ENCODE data around the gene SUN2.
A peak's percentile ranks its signal among the peaks of the same experiment; 100 is the strongest.

SUN2 gene

DNA sequence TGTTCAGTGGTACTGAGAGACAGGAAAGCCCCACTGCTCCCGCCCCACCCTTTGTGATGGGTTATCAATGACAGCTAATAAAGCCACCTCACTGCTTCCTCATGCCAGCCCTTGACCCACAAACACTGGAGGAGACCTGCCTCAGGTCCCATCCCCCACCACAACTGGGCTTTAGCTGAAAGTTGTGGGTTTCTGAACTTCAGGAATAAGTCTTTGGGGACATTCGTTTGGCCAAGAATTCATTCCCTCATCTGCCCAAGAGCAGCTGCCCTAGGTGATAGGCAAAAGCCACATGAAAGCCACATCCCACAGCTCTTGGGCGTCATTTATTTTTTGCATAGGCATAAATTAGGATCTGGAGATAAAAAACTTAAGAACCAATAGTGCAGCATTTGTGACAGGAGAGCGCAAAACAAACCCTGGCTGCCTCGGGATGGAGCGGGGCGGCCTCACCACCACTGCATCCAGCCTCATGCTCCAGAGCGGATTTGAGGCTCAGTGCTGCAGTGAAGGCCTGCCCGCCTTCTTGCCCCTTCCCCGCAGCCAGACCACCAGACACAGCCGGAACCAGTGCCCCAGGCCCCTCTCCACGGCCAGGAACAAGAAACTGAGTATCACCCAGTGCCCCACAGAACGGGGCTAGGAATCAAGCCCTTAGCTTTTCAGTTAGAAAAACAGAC is 21.2 kb downstream of the SUN2 start:
- DNase-seq: peak; percentile 28

DNA sequence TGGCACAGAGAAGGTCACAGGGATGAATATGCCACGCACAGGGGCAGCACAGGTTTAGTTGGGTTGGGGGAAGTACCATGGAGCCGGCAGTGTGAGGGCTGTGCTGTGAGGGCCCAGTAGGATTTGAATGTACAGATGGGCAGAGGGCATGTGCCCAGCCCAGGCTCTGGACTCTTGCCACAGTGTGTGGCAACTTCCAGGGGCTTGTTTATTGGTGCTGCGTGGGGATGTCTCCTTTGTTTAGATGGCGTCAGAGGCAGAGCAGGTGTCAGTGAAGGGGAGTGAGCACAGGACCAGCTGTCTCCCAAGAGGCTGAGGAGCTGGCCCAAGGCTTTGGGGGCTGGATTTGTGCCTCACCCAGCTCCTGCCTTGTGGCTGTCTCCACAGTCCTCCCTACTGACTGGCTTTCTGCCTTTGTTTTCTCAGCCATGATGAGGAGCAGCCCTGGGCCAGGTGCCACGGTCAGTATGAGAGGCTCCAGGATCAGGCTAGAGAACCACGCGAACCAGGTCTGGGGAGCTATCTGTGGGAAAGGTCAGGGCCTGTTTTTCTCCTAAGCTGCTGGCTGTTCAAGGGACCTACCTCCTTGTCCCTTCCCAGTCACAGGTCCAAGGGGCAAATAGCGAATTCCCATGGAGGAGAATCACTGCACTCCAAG is 21.9 kb downstream of the SUN2 start:
- no peak for DNase-seq

- DNase-seq: peak; percentile 63
Observed at GRCh38 chr22:38733329-38733723, 22.5 kb downstream of the SUN2 start.

DNA sequence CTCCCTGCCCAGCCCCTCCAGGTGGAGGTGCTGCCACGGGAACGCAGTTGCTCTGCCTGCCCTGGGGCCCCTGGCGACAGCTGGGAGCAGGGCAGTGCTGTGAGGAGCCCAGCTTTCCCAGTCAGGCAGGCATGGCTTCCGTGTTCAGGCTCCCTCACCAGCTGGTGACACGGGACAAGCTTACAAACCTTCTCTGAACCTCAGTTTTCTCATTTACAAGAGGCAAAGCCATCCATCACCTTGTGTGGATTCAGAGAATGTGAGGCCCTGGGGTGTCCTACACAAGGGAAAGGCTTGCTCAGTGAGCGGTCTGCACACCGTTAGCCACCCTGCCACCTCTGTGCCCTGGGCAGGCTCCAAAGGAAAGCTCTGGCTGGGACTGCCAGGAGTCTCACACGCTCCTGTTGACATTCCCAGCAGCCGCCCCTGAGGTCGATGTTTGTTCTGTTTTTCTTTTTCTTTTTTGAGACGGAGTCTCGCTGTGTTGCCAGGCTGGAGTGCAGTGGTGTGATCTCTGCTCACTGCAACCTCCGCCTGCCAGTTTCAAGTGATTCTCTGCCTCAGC is 23.5 kb downstream of the SUN2 start:
- no peak for DNase-seq

DNA sequence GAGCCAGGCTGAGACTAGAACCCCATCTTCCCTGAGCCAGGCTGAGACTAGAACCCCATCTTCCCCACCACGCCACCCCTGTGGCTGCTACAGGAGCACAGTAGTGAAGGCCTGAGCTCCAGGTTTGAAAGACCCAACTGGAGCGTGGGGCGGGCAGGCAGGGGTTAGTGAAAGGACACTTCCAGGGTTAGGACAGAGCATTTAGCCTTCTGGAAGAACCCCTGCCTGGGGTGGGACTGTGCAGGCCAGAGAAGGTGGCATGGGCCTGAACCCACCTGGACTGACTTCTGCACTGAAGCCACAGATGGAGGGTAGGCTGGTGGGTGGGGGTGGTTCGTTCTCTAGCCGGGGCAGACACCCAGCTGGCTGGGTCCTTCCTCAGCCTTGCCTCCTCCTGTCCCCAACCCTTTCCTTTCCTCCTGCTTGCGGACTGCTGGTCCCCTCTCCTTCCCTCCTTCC is 24.1 kb downstream of the SUN2 start:
- no peak for DNase-seq

- DNase-seq: no peak
Observed at GRCh38 chr22:38730411-38730871, 25.4 kb downstream of the SUN2 start.

DNA sequence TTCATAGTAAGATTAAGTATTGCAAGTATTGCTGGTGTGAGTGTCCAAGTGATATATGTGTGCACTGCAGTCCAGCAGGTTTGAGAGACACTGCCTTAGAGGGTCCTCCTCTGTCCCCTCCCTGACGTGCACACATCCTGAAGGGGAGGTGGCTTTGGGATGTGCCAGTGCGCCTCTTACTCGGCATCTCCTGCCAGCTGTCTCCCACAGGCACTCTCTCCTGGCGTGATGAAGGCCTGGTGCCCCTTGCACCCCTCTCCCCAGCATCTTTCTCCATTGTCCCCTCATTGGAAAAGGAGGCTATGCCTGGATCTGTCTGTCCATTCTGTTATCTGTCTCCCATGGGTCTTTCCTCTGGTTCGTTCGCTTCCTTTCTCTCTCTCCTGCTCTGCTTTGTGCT is 25.9 kb downstream of the SUN2 start:
- DNase-seq: no peak

DNA sequence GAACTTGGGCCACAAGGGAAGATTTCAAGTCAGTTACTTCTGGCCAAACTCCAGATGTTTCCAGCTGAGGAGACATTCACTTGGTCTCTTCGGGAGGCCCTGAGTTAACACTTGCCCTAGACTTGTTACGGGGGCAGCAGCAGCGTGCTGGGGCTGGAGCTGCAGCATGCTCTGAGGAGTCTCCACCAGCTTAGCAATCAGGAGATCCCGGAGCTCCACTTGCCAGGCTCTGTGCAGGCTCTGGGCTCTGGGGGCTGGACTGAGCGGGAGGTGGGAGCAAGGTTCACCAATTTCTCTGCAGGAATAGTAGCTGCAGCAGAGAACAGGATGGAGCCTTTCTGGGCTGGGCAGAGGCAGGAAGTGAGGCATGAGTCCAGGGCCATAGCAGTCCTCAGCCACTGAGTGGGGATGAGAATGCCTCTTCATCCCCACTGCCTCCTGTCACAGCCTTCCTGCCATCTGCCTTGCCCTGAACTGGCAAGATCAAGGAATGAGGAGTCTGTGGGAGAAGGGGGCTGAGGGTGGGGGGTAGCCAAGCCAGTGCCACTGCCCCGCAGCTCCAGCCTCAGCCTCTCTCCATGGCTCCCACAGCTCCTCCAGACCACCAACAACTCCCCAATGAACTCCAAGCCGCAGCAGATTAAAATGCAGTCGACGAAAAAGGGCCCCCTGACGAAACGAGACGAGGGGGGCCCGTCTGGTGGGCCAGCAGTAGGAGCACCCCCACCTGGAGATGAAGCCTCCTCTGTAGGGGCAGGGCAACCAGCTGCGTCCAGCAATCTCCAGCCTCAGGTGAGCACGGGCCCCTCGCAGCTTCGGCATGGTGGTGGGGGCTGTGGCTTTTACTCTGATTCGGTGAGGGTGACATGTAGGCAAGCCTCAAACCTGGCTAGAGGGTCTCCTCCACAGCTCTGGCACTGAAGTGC is 26.7 kb downstream of the SUN2 start:
- no peak for DNase-seq

DNA sequence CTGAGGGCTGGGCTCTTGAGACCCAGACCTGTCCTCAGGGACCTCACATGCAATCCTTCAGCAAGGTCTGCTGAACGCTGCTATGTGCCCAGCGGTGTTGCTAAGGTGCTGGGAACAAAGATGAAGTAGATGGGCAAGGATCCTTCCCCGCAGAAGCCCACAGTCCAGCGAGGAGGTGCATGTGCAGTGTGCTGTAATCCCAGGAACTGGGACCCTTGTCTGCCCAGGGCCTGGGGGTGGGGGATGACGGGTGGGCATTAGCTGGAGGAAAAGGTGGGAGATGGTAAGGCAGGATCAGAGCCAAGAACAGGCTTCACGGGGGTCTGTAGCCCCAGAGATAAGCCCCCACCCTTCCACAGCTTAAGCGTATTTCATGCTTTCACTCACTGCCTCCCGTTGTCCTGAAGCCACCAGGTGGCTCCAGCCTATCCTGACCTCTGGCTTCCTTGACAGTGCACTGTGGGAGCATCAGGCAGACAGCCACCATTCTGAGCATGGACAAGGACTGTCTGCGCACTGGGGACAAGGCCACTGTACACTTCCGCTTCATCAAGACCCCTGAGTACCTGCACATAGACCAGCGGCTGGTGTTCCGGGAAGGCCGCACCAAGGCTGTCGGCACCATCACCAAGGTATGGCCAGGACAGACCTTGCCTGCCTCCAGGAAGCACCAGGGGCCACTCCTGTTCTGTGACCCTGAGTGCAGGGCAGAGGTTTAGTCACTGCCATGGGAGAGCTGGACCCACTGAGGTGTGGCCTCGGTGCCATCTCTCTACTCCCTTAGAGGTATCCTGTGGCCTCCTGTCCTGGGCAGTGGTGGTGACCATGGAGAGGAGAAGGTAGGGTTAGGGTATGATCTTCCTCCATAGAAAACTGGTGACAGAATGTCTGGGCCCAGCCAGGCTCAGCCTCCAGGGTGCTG is 28.0 kb downstream of the SUN2 start:
- no peak for DNase-seq

- DNase-seq: no peak
Observed at GRCh38 chr22:38727123-38727522, 28.7 kb downstream of the SUN2 start.

DNA sequence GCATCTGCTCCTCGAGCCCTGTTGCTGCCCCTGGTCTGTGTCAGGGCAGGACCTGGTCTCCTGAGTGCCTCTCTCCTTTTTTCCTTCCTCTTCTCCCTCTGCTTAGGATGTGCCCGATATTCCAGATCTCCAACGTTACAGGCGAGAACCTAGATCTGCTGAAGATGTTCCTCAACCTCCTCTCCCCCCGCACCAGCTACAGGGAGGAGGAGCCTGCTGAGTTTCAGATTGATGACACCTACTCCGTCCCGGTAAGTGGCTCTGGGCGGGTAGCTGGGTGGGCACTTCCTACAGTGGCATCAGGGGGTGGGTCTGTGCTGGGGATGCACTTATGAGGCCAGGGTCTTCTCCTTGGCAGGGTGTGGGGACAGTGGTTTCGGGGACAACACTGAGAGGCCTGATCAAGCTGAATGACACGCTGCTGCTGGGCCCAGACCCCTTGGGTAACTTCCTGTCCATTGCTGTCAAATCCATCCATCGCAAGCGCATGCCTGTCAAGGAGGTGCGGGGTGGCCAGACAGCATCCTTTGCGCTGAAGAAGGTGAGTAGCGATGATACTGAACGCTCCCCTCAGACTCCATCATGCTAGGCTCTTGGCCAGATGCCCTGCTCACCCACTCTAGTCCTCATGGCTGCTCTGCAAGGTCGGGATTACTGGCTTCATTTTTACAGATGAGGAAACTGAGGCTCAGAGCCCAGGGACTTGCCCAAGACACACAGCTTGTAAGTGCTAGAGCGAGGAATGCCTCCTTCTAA is 29.7 kb downstream of the SUN2 start:
- DNase-seq: no peak

- DNase-seq: peak; percentile 64
Observed at GRCh38 chr22:38724926-38725571, 30.7 kb downstream of the SUN2 start.

- DNase-seq: no peak
Observed at GRCh38 chr22:38724176-38724575, 31.6 kb downstream of the SUN2 start.

DNA sequence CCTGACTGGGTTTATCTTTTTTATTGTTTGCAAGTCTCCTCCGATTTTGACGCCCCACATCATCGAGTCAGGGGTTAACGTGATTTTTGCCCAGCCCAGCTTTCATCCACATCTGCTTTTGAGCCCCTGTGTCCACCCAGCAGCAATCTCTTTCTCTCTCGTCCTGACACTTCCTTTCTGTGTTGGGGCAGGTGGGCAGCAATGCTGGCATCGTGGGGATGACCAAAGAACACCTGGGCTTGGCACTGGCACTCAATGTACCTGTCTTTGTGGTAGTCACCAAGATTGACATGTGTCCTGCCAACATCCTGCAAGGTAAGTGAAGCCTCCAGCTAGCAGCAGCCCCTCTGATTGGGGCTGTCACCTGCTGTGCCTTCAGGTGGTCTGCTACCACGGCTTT is 34.2 kb downstream of the SUN2 start:
- DNase-seq: no peak

DNA sequence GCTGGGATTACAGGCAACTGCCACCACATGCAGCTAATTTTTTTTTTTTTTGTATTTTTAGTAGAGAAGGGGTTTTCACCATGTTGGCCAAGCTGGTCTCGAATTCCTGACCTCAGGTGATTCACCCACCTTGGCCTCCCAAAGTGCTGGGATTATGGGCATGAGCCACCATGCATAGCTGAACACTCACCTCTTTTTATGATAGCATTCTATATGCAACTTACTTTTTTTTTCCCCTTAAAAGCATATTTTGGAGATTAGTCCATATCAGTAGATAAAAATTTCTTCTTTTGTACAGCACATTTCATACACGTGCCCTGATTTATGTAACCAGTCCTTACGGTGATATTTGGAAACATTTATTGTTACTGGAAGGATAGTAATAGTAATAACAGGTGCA is 35.4 kb downstream of the SUN2 start:
- no peak for DNase-seq

DNA sequence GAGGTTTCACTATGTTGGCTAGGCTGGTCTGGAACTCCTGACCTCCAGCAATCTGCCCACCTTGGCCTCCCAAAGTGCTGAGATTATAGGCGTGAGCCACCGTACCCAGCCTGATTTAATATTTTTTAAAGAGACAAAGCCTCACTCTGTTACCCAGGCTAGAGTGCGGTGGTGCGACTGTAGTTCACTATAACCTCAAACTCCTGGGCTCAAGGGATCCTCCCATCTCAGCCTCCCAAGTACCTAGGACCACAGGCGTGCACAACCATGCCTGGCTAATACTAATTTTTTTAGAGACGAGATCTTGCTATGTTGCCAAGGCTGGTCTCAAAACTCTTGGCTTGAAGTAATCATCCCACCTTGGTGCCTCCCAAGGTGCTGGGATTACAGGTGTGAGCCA is 36.6 kb downstream of the SUN2 start:
- no peak for DNase-seq

DNA sequence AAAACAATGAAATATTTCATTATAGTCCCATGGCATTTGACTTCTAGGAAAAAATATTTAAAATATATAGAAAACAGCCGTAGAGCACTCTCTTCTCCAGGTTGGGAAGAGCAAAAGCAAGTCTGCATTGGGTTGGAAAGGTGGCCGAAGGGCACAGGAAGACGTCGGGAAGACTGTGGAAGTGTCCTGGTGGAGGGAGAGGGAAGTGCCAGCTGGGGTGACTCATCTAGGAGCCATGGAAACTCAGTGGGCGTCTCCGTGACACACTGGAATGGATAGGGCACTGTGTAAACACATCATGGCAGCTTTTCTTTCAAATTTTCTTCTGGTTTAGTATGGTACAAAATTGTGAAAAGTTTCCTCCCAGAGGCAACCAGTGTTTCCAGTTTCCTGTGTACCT is 37.4 kb downstream of the SUN2 start:
- DNase-seq: no peak

DNA sequence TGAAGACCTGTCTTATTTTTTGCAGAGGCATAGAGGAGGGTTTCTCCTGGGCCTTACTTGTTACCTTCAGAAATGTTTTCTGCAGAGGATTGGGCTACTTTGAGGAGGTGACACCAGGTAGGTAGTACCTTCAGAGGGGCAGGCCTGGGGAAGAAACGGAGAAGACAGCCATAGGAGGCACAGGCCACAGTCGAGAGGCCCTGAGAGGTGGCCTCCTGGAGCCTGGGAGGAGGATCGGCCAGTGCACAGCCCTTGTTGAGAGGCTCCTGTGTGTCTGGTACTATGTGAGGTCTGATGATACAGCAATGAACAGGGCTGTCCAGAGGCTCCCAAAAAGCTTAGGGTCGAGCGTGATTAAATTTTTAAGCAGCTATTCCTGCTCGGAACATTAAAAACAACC is 38.6 kb downstream of the SUN2 start:
- DNase-seq: no peak

- no peak for DNase-seq
Observed at GRCh38 chr22:38716826-38717225, 39.0 kb downstream of the SUN2 start.

DNA sequence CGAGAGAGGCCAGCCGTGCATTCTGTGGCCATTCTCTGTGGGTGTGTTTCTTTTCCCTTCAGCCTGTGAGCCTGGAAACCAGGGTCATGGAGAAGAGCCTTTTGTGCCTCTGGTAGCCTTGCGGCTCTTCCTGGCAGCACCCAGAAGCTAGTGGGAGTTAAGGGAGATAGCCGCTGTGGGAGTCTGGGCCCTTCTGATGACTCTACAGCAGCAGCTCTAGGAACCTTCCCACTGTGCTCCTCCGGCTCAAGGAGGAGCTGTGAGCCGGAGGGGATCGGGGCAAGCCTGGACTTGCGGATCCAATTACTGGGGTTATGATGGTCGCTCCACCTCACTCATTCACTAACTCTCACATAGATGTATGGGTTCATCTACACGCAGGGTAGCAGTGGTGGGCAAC is 39.5 kb downstream of the SUN2 start:
- no peak for DNase-seq

GRCh38 chr22:38715852-38716251 is 39.9 kb downstream of the SUN2 start:
- no peak for DNase-seq

Measured in CD4-positive, alpha-beta T cell treated with Interleukin-17A for 1 hour (primary cell).